Inflammatory macrophage treated with lipopolysaccharide for 4 hours (primary cell): Measurements from ENCODE around the gene SETD7.
"Not testable (repeated sequence)": the region's sequence is repeated elsewhere in the genome, so short reads cannot be mapped to it uniquely, and the experiment has no call there.

Source experiments
- DNase-seq: peaks from one replicate; pipeline ENCODE4 v3.0.0-alpha.2; 2020

SETD7 gene

DNA sequence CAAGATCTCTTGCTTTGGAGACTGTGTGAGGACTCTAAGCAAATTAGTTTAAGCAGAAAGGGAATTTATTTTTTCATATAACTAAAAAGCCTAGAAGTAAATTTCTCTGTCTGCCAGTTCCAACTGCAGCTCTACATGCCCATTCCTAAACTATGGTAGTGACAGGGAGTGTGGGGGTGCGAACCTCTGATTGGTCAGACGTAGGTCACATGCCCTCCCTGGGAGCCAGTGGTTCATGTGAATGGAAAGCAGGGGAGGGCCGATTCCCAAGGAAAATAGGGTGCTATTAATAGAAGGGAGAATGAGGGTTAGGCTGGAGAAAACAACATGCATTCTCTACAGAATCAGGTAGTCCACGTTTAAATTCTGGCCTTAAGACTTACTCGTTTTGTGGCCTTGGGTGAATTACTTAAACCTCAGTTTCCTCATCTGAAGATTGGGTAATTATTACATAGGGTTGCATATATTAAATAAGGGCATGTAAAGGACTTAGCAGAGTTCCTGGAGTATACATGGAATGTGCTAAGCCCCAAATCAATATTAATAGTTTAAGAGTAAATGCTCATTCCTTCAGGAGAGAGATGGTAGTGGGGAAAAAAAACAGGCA lies 94.9 kb downstream of the SETD7 start:
- DNase-seq, result peak; percentile 34

DNA sequence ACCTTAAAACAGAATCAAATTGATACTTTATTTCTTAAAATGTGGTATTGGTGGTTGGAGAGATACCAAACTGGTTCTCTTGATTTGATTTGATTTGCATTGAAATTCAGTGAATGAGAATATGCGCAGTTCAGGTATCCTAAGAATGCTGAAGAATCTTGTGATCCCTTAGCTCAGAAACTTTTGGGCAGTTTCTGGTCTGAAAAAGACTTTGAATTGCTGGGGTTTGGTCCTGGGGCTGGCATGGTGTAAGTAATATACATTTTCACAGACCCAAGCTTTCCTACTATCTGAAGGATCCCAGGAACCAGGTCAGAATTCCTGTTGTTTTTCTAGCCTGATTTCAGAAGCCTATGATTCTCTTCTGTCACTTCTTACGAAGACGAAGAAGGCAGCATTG lies 95.5 kb downstream of the SETD7 start:
- DNase-seq, result no peak

DNA sequence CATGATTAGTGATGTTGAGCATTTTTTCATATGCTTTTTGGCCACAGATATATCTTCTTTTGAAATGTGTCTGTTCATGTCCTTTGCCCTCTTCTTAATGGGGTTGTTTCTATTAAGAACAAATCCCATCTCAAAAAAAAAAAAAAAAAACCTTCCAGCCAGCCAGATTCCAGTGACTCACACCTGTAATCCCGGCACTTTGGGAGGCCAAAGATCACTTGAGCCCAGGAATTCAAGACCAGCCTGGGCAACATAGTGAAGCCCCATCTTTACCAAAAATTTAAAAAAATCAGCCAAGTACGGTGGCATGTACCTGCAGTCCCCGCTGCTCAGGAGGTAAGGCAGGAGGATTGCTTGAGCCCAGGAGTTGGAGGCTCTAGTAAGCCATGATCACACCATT lies 97.0 kb downstream of the SETD7 start:
- no peak for DNase-seq

DNA sequence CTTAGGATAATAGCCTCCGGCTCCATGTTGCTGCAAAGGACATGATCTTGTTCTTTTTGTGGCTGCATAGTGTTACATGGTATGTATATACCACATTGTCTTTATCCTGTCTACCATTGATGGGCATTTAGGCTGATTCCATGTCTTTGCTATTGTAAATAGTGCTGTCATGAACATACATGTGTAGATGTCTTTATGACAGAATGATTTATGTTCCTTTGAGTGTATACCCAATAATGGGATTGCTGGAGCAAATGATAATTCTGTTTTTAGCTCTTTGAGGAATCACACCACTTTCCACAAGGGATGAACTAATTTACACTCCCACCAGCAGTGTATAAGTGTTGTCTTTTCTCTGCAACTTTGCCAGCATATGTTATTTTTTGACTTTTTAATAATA lies 97.5 kb downstream of the SETD7 start:
- DNase-seq, result no peak

DNA sequence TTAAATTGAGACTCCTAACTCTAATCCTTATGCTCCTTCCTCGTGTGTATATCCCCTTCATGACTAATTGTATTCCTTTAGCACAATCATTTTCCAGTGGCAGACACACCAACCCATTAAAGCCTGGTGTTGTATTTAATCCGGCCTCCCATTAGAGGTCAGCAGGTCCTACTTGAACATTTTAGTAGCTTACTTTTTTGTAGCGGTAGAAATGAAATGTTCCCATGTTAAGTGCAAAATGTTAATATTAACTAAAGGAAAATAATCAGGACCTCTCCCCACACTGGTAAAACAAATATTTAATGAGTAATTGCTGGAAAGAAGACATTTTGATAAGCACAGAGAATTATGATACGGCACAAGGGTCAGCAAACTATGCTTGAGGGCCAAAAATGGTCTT lies 98.7 kb downstream of the SETD7 start:
- DNase-seq, result no peak

DNA sequence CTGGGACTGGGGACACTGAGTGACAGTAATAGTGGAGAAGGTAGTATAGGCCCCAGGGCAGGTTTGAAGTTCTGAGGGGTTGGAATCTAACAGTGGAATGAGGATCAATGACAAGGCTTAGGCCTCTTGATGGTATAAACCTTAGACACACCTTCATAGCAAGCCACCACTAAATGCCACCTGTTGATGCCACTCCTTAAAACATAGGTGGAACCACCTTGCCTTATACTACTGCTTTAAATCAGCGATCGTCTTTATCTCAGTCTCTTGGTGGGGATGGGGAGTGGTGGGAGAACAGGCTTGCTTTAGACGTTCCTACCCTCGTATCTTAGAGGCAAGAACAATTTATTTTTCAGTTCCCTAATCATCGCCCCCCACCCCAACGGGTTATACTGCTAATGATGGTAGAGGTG lies 100.9 kb downstream of the SETD7 start:
- no peak for DNase-seq

DNA sequence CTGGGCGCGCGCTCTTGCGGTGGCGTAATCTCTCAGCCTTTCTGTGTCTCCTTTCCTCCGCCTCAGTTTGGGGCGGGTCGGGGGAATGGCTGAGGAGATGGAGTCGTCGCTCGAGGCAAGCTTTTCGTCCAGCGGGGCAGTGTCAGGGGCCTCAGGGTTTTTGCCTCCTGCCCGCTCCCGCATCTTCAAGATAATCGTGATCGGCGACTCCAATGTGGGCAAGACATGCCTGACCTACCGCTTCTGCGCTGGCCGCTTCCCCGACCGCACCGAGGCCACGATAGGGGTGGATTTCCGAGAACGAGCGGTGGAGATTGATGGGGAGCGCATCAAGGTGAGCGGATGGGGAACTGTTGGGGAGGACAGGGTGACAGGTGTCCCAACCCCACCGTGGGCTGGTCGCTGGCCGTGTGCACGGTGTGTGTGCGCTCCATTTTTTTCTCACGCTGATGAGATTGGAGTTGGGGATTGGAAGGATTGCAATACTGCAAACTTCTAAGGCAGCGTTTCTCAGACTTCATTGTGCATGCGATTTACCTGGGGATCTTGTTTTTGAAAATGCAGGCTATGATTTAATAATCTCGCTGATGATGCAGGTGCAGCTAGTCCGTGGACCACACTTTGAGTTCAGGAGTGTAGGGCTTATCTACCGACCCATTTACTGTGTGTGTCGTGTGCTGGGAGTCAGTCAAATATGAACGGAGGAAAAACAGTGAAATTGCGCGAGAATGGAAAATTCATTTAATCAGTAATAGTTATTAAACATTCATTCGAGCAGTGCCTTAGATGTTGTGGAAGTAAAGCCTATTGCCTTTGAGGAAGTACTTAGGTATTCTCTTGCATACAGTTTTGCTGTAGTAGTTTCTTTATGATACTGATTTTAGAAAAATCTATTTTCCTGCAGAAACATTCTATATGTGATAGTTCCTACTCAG lies 101.6 kb downstream of the SETD7 start, which contains the start of gene RAB33B:
Gene RAB33B (plus strand): TSS at position 11 of the 935 bp plus-strand sequence. CDS start 75 bp downstream, at position 86.
- DNase-seq, result peak; percentile 24

DNA sequence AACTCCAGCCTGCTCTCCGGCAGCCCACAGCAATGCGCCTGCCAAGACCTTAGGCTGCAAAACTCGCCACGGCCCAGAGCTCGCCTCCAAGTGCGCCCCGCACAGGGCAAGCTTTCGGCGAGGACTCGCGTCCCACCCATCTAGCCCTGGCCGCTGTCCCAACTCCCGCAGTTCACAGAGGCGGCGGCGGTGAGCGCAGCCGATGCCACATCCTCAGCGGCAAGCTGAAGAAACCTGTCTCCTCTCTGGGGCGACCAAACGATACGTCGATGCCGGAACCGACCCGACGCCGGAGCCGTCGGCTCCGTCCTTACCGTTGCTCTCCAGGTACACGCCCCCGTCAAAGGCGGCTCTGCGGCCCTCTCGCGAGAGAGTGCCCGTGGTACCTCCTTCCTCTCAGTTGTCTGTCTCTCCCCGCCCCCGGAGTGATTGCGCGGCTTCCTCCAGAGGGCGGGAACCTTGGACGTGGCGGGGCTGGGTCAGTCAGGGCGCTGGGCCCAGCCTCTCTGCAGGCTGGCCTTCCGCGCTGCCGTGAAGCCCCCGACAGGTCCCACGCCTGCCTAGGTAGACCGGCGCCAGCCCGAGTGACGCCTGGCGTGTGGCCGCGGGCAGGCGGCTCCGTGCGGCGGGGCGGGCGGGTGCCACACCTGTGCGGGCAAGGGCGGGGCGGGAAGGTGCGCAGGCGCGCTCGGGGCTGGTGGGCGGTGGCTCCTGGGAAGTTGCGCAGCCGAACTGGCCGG lies 102.5 kb downstream of the SETD7 start:
- DNase-seq, result peak; percentile 99

DNA sequence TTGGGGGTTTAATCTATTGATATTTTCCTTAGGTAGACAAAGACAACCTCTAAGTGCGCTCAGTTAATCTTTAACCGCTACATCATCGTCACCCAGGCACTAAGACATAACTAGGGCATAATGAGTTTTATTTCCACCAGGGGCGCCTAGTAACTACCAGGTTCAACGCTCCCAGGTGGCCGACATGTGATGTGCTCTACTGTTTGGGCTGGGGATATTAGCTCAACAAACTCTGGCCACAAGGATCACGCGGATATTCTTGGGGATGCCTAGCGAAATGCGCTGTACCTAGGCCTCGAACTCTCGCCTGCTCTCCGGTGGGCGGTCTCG lies 103.0 kb downstream of the SETD7 start:
- no peak for DNase-seq

DNA sequence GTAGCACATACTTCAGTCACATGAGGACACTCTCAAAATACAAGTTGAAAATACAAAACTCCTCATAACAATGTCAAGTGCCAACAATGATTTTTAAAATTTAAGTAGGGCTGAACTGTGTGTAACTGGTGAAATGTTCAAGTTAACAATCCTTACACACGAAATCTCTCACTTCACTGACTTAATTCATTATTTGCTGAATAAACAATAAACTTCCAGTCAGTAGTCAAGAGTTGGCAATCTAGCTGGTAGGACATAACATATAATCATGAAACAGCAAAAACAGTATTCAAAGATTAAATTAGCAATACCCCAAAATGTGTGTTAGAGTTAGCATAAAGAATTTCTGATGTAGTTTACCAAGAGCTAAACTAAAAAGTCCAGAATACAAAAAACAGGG lies 104.0 kb downstream of the SETD7 start:
- DNase-seq, result no peak

DNA sequence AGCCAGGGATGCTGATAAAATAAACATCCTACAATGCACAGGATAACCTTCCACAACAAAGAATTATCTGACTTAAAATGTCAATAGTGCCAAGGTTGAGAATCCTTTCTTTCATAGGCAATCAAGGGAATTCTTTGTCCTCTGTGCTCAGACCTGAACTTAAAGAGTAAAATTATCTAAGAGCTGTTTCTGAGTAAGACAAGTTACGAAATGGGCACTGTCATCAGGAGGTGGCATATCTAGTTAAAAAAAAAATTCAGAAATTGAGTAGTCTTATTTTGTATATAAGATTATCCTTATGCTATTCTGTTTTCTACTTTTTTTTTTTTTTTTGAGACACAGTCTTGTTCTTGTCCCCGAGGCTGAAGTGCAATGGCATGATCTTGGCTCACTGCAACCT lies 105.4 kb downstream of the SETD7 start:
- no peak for DNase-seq

DNA sequence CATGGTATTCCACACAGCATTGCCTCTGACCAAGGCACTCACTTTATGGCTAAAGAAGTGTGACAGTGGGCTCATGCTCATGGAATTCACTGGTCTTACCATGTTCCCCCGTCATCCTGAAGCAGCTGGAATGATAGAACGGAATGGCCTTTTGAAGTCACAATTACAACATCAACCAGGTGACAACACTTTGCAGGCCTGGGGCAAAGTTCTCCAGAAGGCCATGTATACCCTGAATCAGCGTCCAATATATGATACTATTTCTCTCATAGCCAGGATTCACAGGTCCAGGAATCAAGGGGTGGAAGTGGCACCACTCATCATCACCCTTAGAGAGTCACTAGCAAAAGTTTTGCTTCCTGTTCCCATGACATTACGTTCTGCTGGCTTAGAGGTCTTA lies 108.9 kb downstream of the SETD7 start:
- not testable (repeated sequence) for DNase-seq
